GM18505 (cell line): ENCODE results near the gene SHMT1.
"Not testable (repeated sequence)": the region's sequence is repeated elsewhere in the genome, so short reads cannot be mapped to it uniquely, and the experiment has no call there.

Source experiments
- ATAC-seq: cut with Tn5 transposase; IDR thresholded peaks from one replicate; pipeline ENCODE4 v1.9.1; 2021; ENCODE audit not compliant: unreplicated experiment
- POLR2A ChIP-seq: IDR thresholded peaks from 4 replicates; pipeline ENCODE4 v1.6.1; 2011; ENCODE audit warnings: borderline replicate concordance; ENCODE audit not compliant: insufficient read depth, insufficient read length; ENCODE audit errors: extremely low read depth

Gene SHMT1

DNA sequence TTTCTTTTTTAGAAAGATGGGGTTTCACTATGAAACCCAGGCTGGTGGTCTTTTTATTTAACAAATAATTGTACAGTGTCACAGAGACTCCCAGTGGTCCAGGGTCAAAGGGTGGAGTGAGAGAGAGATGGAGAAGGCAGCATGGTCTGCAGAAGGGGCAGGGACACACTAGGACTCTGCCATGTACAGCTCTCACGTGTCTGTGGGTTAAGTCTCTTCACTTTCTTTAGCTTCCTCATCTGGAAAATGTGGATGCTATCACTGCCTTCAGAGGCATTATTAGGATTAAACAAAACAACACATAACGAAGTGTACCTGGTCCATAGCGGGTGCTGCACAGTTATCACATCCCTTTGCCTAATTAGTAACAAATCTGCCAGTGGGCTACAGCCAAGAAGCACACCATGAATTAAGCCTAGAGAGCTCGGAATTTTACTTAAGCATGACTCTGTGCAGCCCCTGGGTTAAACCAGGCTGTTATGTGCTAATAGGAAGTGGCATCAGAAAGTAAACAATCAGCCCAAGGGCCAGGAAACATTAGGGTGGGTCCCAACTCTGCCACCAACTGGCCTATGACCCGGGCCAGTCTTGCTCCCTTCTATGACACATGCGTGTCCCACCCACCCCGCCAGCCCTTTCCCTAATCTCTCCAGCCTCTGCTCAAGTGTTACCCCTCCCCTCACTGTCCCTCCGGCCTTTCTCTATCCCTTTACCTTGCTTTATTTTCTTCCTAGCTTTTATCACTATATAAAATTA is 62.4 kb downstream of the SHMT1 start:
- ATAC-seq: no peak
- no peak for TF ChIP-seq POLR2A

DNA sequence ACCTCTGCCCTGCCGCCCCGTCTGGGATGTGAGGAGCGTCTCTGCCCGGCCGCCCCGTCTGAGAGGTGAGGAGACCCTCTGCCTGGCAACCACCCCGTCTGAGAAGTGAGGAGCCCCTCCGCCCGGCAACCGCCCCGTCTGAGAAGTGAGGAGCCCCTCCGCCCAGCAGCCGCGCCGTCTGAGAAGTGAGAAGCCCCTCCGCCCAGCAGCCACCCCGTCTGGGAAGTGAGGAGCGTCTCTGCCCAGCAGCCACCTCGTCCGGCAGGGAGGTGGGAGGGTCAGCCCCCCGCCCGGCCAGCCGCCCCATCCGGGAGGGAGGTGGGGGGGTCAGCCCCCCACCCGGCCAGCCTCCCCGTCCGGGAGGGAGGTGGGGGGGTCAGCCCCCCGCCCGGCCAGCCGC is 65.3 kb downstream of the SHMT1 start:
- ATAC-seq: not testable (repeated sequence)

- no peak for TF ChIP-seq POLR2A
- no peak for ATAC-seq
Observed at GRCh38 chr17:18291718-18292540, 71.4 kb downstream of the SHMT1 start.

- no peak for ATAC-seq
- TF ChIP-seq POLR2A: no peak
Observed at GRCh38 chr17:18285296-18285695, 78.1 kb downstream of the SHMT1 start.

DNA sequence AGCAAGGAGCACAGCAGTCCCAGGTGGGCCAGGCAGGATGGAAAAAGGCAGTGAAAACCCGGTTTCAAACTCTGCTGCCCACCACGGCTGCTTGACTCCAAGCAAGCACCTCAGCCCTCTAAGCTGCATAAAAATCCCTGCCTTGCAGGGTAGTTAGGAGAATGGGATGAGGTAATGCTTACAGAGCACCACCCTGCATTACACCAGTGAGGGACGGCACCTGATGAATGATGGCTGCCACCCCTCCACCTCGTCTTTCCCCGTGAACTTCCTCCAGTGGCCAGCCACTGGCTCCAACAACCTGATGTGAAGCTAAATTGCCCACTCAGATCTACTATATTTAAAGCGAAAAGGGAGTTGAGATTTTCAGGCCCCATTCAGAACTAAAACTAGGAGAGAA is 81.6 kb downstream of the SHMT1 start:
- TF ChIP-seq POLR2A: no peak
- no peak for ATAC-seq

GRCh38 chr17:18280766-18281371 is 82.5 kb downstream of the SHMT1 start:
- no peak for ATAC-seq
- TF ChIP-seq POLR2A: no peak

DNA sequence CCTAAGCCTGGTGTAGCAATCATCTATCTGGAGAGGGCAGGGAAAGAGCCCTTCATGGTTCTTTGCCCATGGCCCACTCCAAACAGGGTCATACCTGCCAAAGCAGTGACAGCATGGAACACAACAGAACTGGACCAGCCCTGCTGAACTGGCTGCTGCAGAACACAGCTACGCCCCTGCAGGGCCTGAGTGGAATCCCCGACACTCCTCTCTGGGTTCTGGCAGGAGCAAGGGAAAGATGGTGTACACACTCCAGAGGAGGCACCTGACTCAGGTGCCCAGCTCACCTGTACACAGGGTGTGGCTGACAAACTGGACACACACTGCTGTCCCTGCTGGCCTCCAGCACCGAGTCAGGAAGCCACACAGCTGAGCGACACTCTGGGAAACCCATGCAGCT is 83.1 kb downstream of the SHMT1 start:
- TF ChIP-seq POLR2A: no peak
- no peak for ATAC-seq

DNA sequence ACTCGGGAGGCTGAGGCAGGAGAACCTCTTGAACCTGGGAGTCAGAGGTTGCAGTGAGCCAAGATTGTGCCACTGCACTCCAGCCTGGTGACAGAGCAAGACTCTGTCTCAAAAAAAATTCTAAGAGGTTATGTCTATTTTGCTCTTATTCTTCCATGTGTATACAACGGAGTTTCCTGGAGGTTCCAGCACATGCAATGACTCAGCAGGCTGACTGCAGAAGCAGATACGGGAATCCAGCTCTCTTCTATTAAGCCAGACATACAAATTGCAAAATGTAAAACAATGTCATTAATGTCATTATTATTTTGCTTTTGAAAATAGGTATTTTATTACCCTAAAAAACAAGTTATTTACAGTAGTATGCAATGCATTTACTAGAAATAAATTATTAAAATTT is 84.5 kb downstream of the SHMT1 start:
- no peak for ATAC-seq
- no peak for TF ChIP-seq POLR2A
